HG03457 (cell line): ENCODE results near the gene PRR11.
"Not testable (repeated sequence)": the region's sequence is repeated elsewhere in the genome, so short reads cannot be mapped to it uniquely, and the experiment has no call there.

ENCODE experiments used
- ATAC-seq: cut with Tn5 transposase; IDR thresholded peaks from one replicate; pipeline ENCODE4 v1.9.1; 2021; ENCODE audit warnings: moderate number of reproducible peaks; ENCODE audit not compliant: unreplicated experiment

The PRR11 gene

GRCh38 chr17:59155439-59156177, at the start of gene PRR11:
TSS of gene PRR11 (plus strand) at chr17:59155746. CDS start at chr17:59169753, 14,007 bp downstream.
- ATAC-seq: peak; percentile 81

GRCh38 chr17:59105852-59106462, 49.6 kb upstream of the PRR11 start:
- peak; percentile 22 for ATAC-seq

DNA sequence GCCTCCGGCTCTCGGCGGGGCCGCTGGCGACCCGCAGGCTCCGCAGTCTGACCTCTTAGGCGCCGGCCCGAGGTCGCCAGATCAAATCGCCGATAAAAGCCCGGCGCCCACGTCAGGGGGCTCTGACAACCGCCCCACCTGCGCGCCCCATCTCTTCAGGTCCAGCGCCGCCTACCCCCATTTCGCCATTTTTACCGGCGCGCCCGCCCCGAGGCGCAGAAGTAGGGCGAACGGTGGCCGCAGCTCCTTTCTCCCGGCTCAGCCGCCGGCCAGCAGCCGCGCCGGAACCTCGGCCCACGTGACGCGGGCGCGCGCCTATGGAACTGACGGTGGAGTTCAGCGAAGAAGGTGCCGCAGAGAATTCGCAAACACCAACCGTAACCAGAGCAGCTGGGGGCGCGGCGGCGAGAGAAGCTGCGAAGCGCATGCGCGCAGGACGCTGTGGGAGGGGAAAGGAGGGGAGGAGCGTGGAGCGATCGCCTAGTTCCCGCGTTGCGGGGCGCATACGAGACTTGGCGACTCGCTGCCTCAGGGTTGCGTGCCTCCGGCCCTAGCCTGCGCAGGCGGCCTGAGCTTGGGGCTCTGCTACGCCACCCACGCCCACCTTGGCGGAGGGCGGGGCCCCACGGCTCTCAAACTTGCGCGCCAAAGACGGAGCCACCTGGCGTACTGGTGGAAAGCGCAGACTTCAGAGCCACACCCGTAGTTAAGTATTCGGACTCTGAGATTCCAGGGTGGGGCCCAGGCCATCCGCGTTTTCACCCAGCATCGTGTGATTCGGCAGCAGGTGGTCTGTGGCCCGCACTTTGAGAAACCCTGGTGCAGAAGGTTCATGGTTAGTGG, 48.9 kb upstream of the PRR11 start, which contains the start of gene TRIM37:
TRIM37 (minus strand) TSS at position 418 of the 843 bp plus-strand sequence. CDS start 419 bp downstream, outside the sequence.
- peak; percentile 86 for ATAC-seq

DNA sequence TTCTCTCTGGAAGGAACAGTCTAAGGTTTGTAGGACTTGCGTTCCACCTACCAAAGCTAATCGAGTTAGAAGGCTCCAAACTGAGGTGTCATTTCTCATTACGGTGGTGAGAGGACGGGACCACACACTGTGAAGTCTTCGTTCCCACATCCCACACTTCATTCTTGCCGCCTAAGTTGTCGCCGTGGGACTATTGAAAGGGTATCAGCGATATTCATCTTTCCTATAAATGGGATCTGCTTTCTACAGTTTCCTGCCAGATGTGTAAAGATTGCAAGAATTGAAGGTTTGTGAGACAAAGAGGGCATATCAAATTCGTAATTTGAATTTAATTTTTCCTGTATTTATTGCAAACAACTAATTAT, 48.3 kb upstream of the PRR11 start:
- ATAC-seq: no peak

DNA sequence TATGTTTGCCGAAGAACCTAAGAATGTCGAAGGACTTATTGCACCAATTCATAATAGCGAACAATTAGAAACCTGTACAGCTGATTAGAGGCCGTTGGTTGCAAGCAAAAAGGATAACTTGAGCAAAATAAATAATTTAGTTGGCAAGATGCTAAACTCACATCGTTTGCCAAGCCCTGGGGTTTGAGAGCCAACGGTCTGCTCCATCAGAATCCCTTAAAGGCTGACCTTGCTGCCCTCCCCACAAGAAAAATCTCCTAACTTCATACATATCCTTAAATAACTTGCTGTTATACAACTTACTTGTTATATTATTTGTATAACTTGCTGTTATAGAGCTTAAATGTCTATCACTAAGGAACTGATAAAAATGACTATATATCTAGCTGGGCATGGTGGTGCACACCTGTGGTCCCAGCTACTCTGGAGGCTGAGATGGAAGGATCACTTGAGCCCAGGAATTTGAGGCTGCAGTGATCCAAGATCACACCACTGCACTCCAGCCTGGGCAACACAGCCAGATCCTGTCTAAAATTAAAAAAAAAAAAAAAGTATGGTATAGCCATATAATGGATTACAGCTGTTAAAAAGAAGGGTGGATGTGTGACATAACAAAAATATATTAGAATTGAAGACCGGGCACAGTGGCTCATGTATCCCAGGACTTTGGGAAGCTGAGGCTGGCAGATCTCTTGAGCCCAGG, 47.0 kb upstream of the PRR11 start:
- no peak for ATAC-seq

DNA sequence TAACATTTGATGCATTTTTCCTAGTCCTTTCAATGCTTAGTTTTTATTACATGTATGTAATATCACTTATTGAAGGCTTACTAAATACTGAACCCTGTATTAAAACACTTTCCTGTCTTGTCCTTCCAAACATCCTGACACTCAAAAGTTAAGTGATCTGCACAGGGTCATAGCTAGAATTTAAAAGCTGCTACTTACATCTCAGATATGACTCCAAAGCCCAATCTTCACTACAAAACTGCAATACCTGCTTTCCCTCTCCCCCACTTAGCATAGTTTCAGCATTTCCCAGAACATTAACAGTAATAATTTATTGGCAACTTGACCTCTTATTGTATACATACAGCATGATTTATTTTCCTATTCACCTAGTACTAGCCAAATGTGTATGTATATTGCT, 44.6 kb upstream of the PRR11 start:
- no peak for ATAC-seq

DNA sequence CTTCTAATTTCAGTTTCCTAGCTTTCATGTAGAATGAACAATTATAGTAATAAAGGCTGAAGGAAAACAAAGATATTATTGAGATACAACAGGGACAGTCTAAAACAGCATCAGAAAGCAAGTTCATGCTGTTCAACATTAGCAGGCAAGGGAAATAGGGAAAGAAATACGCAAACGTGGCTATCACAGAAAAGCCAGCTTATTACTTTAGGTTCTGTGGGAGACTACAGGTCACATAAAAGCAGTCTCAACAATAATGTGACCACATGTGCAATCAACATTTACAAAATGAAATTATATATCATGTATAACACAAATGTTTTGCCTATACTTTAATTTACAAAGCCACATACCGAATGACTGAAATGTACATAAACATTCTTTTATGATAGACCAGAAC, 44.0 kb upstream of the PRR11 start:
- ATAC-seq: no peak

- ATAC-seq: no peak
Observed at GRCh38 chr17:59115474-59115873, 40.1 kb upstream of the PRR11 start.

DNA sequence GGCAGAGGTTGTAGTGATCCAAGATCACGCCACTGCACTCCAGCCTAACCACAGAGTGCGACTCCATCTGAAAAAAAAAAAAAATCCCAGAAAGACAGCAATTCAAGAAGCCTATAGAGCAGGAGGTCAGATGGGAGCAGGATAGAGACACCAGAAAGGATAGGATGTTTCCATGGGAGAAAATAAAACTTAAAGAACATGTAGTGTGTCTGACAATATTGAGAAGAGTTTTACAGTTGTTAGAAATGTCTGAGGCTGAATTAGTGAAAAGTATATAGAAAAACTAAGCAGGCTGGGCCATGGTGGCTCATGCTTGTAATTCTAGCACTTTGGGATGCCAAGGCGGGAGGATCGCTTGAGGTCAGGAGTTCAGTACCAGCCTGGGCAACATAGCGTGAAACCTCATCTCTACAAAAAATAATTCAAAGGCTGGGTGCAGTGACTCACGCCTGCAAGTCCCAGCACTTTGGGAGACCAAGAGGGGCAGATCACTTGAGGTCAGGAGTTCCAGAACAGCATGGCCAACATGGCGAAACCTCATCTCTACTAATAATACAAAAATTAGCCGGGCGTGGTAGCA, 33.6 kb upstream of the PRR11 start:
- ATAC-seq: no peak

GRCh38 chr17:59124665-59125064, 30.9 kb upstream of the PRR11 start:
- ATAC-seq: no peak

GRCh38 chr17:59126809-59127417, 28.6 kb upstream of the PRR11 start:
- ATAC-seq: no peak

- no peak for ATAC-seq
Observed at GRCh38 chr17:59129814-59130213, 25.7 kb upstream of the PRR11 start.

DNA sequence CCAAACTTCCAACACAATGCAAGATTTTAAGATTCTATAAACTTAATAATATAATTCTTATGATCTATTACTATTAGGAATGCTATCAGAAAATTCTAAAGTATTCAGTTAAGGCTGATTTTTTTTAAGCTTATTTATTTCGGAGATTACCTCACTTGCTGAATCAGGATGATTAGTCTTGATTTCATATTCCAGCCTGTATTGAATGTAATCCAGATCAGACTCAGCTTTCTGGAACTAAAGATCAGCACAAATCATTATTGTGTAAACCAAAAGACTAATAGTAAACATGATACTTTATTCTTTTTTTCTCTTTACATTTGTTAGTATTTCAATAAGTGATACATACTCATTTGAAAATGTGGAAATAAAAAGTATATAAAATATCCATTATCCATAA, 24.4 kb upstream of the PRR11 start:
- no peak for ATAC-seq

DNA sequence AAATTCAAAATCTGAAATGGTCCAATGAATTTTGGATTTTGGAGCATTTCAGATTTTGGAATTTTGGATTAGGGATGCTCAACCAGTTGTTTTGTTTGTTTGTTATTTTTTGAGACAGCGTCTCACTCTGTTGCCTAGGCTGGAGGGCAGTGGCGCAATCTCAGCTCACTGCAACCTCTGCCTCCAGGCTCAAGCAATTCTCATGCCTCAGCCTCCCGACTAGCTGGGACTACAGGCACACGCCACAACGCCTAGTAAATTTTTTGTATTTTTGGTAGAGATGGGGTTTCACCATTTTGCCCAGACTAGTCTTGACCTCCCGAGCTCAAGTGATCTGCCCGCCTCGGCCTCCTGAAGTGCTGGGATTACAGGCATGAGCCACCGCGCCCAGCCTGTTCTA, 17.2 kb upstream of the PRR11 start:
- not testable (repeated sequence) for ATAC-seq

- no peak for ATAC-seq
Observed at GRCh38 chr17:59139939-59140338, 15.6 kb upstream of the PRR11 start.

- no peak for ATAC-seq
Observed at GRCh38 chr17:59141860-59142259, 13.7 kb upstream of the PRR11 start.

- no peak for ATAC-seq
Observed at GRCh38 chr17:59145571-59146096, 9.9 kb upstream of the PRR11 start.

GRCh38 chr17:59149051-59149450, 6.5 kb upstream of the PRR11 start:
- no peak for ATAC-seq

DNA sequence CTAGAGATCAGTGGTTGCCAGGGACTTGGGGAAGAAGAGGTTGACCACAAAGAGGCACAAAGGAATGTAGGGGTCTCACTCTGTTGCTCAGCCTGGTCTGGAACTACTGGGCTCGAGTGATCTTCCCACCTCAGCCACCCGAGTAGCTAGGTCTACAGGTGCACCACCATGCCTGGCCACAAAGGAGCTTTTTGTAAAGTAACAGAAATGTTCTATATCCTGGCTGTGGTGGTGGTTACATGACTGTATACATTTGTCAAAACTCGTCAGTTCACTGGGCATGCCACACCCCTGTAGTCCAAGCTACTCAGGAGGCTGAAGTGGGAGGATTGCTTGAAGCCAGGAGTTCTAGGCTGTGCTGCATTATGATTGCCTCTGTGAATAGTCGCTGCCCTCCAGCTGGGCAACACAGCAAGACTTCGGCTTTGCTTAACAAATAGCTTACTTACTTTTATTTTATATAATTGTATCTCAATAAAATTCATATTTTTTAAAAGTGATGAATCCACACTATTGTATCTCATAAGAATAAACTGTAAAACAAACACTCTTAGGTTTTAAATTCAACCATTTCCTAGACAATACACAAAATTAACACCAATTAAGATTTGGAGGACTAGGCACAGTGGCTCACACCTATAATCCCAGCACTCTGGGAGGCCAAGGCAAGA, 5.6 kb upstream of the PRR11 start:
- no peak for ATAC-seq

DNA sequence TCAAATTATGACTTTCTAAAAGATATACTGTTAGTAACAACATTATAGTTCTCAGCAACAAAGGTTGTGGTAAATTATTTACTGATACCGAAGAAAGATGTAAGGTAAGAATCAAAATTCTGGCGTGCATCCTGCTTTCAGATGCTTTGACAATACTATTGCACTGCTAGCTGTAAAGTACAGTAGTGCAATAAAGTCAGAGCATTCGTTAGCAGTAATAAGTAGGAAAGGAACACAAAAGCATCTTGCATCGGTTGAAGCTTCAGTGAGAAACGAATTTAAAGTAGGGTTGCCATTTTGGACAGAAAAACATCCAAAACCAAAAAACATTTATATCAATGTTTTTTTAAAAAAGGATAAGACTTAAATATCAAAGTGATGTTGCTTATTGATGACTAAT, 4.5 kb upstream of the PRR11 start:
- ATAC-seq: no peak
